Vagina (tissue), 2 donors: ENCODE measurements around the gene CACHD1.

Experiments used
- POLR2A ChIP-seq, 2 donors: fragments of 450-650 bp; IDR thresholded peaks; one replicate each; pipeline ENCODE4 v1.6.1; 2017; ENCODE audit warnings: antibody characterized with exemption in 2 of 2, mild to moderate bottlenecking in 2 of 2, moderate library complexity in 2 of 2
- TF ChIP-seq, protein P1 (sequence below), 3 experiments: fragments of 450-650 bp in 2 of 3; fragments of 200-600 bp in 1 of 3; sonication (generic) in 1 of 3; IDR thresholded peaks; one replicate each; pipeline ENCODE4 v1.5.1; 2017 to 2019; ENCODE audit warnings: antibody characterized with exemption in 3 of 3, mild to moderate bottlenecking in 2 of 3, moderate library complexity in 2 of 3

DNA sequence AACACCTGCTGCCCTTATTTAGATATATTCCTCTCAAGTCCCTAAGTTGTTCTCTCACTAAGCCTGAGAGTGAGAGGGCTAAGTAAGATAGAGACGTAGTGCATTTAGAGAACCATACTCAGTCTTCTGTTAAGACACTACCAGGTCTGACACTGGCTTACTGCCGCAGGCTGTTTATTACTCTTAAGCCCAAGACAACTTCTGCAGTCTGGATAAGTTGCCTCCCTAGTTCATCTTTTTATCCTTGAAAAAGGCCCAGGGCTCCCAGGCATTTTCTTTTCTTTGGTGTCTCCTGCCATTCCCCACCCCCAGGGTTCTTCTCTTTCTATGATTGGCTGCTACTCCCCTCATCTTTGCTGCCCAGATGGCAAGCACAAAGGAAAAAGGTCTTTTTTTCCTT lies 38.7 kb downstream of the CACHD1 start:
- no peak for TF ChIP-seq POLR2A (IDR thresholded peaks at IDR 0.05)
- TF ChIP-seq, protein P1, sequence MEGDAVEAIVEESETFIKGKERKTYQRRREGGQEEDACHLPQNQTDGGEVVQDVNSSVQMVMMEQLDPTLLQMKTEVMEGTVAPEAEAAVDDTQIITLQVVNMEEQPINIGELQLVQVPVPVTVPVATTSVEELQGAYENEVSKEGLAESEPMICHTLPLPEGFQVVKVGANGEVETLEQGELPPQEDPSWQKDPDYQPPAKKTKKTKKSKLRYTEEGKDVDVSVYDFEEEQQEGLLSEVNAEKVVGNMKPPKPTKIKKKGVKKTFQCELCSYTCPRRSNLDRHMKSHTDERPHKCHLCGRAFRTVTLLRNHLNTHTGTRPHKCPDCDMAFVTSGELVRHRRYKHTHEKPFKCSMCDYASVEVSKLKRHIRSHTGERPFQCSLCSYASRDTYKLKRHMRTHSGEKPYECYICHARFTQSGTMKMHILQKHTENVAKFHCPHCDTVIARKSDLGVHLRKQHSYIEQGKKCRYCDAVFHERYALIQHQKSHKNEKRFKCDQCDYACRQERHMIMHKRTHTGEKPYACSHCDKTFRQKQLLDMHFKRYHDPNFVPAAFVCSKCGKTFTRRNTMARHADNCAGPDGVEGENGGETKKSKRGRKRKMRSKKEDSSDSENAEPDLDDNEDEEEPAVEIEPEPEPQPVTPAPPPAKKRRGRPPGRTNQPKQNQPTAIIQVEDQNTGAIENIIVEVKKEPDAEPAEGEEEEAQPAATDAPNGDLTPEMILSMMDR (IDR thresholded peaks at IDR 0.05) = no peak
